ENCODE data around the gene ARID2.

Gene ARID2, protein sequence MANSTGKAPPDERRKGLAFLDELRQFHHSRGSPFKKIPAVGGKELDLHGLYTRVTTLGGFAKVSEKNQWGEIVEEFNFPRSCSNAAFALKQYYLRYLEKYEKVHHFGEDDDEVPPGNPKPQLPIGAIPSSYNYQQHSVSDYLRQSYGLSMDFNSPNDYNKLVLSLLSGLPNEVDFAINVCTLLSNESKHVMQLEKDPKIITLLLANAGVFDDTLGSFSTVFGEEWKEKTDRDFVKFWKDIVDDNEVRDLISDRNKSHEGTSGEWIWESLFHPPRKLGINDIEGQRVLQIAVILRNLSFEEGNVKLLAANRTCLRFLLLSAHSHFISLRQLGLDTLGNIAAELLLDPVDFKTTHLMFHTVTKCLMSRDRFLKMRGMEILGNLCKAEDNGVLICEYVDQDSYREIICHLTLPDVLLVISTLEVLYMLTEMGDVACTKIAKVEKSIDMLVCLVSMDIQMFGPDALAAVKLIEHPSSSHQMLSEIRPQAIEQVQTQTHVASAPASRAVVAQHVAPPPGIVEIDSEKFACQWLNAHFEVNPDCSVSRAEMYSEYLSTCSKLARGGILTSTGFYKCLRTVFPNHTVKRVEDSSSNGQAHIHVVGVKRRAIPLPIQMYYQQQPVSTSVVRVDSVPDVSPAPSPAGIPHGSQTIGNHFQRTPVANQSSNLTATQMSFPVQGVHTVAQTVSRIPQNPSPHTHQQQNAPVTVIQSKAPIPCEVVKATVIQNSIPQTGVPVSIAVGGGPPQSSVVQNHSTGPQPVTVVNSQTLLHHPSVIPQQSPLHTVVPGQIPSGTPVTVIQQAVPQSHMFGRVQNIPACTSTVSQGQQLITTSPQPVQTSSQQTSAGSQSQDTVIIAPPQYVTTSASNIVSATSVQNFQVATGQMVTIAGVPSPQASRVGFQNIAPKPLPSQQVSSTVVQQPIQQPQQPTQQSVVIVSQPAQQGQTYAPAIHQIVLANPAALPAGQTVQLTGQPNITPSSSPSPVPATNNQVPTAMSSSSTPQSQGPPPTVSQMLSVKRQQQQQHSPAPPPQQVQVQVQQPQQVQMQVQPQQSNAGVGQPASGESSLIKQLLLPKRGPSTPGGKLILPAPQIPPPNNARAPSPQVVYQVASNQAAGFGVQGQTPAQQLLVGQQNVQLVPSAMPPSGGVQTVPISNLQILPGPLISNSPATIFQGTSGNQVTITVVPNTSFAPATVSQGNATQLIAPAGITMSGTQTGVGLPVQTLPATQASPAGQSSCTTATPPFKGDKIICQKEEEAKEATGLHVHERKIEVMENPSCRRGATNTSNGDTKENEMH (N-terminal part only)

DNA sequence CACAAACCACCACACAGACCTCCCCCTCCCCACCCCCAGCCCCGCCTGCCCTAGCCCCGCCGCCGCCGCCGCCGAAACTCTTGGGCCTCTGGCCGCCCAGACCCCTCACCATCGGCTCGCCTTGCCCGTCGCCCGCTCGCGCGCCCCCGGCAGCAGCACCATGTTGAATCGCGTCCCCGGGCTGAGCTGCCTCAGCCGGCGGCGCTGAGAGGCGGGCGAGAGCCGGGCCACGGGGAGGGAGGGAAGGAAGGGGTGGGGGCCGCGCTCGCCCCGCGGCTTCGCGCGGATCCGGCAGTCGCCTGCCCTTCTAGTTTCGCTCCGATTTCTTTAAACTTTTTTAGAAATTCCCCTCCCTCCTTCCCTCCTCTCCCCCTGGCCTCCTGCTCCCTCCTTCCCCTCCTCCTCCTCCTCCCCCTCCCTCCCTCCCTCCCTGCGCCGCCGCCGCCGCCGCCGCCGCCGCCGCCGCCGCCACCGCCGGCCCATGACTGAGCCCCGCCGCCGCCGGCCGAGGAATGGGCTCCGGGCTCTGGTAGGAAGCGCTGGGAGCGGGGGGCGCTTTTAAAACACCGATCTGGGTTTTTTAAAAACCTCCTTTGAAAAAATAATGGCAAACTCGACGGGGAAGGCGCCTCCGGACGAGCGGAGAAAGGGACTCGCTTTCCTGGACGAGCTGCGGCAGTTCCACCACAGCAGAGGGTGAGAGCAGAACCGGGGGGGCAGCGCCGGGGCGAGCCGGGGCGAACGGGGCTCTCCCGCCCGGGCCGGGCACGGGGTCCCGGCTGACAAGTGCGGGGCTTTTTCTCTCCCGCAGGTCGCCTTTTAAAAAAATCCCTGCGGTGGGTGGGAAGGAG, at the start of gene ARID2:
Gene ARID2, plus strand, starts transcription at position 474 of the 851 bp plus-strand sequence. Its CDS starts 131 bp downstream, at position 605.
- peak; percentile 43 to 66 for DNase-seq (ENCODE audit: low read depth in 2 of 2)

DNA sequence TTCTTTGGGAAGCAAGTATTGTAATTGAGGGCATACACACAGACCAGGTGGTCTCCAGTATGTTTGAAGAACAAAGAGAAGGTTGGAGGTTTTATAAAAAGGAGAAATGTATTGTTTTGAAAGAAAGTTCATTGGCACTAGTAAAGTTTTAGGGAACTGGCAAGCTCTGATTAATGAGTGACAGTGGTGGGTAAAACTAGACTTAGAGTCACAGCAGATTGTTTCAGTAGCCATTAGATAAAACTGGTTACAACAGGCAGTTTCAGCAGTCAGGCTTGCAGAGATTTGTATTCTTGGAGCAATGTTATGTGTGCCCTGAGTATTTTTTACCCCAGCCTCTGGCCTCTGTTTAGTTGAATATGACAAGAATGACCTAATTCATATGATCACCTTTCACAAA, 49.1 kb upstream of the ARID2 start:
- DNase-seq (ENCODE audit: low read depth in 2 of 2): no peak

DNA sequence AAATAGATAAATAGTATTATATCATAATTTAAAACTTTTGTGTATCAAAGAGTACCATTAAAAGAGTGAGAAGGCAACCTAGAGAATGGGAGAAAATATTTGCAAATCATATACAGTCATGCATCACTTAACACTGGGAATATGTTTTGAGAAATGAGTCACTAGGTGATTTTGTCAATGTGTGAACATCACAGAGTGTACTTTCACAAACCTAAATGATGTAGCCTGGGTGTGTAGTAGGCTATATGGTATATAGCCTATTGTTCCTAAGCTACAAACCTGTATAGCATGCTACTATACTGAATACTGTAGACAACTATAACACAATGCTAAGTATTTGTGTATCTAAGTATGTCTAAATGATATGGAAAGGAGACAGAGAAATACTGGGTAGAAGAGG, 48.0 kb upstream of the ARID2 start:
- no peak for DNase-seq (ENCODE audit: low read depth in 2 of 2)

DNA sequence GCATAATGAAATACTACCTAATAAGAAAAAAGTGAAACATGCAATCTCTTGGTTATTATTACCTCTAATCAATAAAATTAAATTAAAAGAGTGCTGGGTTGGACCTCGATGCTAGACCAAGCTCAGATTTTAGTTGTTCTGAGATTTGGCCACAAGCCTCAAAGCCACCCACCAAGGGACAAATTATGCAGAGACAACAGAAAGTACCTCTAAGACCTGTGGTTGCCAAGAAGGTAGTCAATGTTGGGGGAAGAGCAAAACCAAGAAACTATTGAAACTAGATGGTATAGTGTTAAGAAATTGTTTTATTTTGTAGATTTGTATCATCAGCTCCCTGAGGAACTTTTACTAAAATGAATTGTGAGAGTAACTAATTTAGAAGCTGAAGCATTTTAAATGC, 43.8 kb upstream of the ARID2 start:
- DNase-seq (ENCODE audit: low read depth in 2 of 2): no peak

DNA sequence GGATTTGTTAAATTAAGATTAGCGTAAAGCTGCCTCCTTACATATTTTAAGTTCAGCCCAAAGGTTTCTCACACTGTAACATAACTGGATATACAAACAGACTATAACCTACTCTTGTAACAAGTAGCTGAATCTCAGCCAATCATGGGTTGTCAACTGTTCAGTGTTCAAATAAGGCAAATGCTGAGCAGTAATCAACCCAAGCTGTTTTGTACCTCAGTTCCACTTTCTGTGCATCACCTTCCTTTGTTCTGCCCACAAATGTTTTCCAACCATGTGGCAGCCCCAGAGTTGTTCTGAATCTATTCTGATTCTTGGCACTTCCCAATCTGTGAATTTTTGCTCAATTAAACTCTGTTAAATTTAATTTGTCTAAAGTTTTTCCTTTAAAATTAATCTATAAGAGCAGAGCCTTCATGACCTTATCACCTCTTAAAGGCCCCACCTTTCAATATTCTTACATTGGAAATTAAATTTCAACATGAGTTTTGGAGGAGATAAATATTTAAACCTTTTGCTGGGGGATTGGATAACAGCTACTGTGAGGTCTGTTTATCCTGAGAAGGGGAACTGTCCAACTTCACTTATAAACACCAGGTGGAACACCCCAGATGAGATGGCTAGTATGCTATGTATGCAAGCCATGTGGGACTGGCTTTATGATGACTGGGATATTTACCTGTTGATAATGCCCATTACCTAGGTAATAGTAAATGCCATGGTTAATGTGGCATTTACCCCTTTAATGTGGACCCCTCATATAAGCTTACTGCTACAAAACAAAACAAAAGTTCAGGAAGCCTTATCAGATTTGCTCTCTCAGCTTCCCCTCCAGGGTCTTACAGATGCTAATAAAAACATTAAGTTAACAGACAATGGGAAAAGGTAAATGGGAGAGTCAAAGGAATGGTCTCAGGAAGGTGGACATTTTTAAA, 42.2 kb upstream of the ARID2 start:
- DNase-seq (ENCODE audit: low read depth in 2 of 2): no peak

DNA sequence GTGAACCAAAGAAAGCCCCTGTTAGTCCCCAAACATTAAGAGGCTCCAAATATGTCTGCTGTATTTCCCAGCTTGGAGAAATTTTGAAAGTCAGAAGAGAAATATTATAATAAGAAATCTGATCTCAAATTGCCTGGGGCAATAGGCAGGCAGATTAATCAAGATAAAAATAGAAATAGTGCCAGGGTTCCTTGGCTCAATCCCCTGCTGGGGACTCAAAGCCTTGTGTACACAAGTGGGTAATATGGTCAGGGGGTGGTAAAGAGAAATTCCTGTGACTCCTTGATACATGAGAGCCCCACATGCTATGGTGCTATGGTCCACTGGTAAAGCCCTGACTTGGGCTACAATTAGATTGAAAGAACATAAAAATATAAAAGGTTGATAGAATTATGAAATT, 41.3 kb upstream of the ARID2 start:
- DNase-seq (ENCODE audit: low read depth in 2 of 2): no peak

DNA sequence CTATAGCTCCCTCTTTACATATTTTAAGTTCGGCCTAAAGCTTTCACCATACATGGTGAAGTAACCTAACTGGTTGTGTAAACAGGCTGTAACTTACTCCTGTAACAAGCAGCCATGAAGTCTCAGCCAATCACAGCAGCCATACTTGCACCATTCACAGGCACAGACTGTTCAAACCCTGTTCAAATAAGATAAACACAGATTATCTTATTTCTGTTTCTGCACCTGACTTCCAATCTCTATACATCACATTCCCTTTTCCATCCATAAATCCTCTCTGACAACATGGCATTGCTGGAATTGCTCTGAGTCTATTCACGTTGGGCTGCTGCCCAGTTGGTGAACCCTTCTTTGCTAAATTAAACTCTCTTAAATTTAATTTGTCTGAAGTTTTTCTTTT, 34.5 kb upstream of the ARID2 start:
- no peak for DNase-seq (ENCODE audit: low read depth in 2 of 2)

DNA sequence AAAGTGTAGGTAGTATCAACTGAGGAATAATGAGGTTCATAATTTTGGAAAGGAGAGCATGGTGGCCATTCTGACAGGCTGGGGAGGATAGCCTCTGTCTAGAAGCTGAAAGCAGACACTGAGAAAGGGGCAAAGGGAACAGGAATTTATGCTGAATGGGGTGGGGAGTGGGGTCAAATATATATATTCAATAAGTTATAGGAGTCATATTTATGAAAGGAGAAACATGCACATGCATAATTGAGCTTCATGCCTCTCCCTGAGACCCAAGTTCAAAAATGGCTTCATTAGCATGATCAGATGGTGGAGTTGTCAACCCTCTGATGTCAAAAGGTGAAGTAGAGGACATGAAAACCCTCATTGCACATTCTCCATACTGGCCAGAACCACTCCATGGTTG, 33.9 kb upstream of the ARID2 start:
- DNase-seq (ENCODE audit: low read depth in 2 of 2): no peak

DNA sequence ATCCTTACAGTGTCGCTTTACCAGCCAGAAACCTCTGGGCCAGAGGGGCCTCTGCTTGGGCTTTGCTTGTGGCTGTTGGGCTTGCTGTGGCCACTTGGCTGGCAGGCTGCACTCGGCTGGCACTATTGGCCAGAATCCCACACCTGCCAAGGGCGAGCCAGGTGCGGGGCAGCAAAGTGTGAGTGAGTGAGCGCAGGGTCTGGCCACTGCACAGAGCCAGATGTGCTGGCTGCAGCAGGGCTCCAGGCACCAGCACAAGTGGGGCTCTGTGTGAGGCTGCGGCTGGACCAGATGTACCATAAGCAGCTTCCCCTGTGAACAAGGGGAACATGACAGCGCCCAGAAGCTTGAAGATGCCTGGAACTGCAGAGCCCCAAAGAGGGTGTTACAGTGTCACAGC, 33.5 kb upstream of the ARID2 start:
- no peak for DNase-seq (ENCODE audit: low read depth in 2 of 2)

DNA sequence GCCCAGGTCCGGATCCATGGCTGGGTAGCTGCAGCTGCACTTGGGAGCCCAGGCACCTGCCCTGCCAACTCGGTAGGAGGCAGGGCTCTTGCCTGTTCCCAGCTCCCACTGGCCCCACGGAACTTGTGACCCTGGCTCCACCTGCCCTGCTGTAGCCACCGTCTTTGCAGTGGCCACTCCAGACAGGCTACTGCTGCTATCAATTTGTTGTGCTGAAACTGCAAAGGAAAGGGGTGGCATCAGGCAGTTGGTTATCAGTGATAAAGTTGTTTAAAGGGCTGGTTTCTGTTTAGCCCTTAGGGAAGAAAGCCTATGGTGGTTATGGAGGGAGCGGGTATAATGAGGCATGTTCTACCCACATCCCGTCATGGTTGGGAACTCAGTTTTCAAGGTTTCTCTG, 32.1 kb upstream of the ARID2 start:
- no peak for DNase-seq (ENCODE audit: low read depth in 2 of 2)

DNA sequence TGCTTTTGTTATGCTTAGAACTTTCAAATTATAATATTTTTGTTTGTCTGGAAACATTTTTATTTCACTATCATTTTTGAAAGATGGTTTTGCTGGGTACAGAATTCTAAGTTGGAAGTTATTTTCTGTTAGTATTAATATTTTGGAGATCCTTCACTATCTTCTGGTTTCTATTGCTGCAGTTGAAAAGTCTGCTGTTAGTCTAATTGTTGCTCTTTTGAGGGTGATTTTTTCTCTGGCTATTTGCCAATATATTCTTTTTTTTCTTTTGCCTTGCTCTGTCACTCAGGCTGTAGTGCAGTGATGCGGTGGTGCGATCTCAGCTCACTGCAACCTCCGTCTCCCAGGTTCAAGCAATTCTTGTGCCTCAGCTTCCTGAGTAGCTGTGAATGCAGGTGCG, 28.2 kb upstream of the ARID2 start:
- DNase-seq (ENCODE audit: low read depth in 2 of 2): no peak

DNA sequence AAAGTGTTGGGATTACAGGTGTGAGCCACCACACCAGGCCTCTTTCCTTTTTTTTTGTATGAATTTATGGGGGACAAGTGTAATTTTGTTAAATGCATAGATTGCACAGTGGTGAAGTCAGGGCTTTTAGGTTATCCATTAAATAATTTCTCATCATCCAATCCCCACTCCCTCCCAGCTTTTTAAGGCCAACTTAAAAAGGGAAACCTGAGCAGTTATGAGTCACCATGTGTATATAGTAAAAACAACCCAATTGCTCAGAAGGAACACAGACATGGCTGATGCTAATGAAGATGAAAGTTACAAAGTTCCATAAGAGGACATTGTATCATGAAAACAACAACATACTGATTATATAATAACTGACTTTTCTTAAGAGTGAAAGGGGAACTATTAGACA, 25.6 kb upstream of the ARID2 start:
- no peak for DNase-seq (ENCODE audit: low read depth in 2 of 2)

DNA sequence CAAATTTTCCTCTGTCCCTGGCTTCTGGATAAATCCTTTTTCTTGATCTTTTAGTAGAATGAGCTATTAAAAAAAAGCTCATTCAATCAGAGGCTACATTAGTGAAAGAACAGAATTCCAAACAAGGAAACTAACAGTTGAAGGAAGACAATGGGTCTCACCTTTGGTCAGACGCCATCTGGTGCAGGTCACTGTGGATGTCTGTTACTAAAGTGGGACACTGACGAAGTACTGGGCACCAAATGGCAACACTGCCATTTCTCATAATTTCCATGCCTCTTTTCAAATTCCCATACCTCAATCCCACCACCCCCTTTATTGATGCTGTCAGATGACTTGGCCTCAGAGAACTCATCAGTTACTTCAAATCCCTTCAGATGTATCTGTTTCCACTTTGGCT, 24.5 kb upstream of the ARID2 start:
- DNase-seq (ENCODE audit: low read depth in 2 of 2): no peak

DNA sequence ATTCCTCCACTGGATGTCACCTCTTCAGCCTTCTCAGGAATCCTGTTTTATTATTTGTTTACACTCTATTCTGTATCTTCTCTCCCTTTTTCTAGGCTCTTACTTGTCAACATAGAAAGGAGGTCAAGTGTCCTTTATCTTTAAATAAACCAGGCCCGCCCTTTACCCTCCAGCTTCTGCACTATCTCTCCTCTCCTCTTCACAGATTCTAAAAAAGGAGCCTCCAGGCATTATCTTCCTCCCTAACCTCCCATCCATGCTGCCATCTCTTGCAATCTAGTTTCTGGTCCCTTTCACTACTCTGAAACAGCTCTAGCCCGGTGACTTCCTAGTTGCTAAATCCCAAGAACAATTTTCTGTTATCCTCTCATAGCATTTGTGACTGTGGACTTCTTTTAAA, 24.1 kb upstream of the ARID2 start:
- DNase-seq (ENCODE audit: low read depth in 2 of 2): no peak

DNA sequence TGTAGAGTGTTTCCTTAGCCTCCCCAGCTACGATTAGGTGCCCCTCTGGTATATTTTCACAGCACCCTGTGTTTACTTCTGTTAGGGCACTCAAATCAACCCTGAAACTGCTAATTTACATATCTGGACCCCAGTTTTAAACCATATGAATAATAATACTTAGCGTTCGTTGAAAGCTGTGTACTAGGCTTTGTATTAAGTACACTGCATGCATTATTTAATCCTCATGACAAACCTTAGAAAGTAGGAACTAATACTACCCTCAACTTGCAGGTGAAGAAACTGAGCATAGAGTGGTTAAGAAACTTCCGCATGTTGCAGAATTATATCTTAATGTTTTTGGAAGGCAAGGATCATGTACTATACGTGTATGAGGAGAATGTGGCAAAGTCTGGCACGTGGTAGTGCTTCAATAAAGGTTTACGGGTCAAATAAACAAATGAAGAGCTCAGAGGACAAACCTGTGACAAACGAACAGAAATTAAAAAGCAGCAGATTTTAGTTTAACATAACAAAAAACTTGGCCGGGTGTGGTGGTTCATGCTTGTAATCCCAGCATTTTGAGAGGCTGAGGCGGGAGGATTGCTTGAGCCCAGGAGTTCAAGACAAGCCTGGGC, 22.2 kb upstream of the ARID2 start:
- no peak for DNase-seq (ENCODE audit: low read depth in 2 of 2)

DNA sequence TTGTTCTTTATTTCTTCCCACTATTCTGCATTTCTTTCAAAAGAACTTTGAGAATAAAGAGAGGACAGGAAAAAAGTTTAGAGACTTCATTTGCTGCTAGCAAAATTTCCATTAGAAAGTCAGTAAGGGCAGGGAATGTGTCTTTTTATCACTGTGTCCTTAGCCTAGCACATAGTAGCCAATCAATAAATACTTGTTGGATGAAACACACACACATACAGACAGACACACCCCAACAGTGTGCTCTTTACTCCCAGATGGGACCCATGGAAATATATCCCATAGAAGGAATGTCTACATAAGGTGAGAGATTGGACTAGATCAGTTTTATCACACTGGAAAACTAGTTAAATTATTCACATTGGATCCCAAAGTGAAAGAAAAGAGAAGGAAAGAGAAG, 21.1 kb upstream of the ARID2 start:
- no peak for DNase-seq (ENCODE audit: low read depth in 2 of 2)

DNA sequence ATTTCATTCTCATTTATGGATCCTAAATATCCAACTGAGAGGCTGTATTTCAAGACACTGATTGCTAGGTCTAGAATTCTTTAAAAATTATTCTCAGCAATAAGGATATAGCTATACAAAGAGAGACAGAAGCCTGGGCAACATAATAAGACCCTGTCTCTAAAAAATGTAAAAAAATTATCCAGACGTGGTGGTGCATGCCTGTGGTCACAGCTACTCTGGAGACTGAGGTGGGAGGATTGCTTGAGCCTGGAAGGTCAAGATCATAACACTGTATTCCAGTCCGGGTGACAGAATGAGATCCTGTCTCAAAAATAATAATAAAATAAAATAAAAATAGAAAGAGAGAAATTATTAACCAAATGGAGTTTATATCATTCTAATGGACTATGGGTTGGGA, 20.6 kb upstream of the ARID2 start:
- no peak for DNase-seq (ENCODE audit: low read depth in 2 of 2)

DNA sequence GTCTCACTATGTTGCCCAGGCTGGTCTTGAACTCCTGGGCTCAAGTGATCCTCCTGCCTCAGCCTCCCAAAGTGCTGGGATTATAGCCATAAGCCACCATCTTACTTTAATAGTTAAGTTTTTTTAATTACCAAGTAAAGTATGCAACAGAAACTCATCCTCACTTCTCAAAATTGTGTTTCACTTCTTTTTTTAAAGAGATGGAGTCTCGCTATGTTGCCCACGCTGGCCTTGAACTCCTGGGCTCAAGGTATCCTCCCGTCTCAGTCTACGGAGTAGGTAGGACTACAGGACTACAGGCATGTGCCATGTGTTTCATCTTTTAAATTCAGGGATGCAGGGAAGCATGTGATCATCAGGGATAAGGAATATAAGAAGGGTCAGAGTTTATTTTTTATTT, 17.2 kb upstream of the ARID2 start:
- DNase-seq (ENCODE audit: low read depth in 2 of 2): no peak

DNA sequence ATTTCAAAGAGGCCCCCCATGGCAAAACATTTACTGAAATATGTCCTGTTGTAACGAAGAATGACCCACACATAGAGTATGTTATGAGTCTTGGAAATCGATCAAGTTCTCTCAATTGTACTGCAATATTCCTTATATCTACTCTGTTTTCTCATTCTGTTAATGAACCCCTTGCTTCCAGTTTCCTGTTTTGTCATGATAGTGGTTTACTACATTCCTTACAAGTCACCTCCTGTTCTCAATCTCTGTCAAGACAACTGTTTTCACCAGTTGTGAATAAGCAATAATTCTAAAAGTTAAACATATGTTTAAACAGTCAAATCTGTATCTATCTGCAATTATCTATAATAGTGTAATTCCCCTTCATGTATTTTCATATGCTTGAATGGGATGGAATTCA, 16.4 kb upstream of the ARID2 start:
- DNase-seq (ENCODE audit: low read depth in 2 of 2): no peak

DNA sequence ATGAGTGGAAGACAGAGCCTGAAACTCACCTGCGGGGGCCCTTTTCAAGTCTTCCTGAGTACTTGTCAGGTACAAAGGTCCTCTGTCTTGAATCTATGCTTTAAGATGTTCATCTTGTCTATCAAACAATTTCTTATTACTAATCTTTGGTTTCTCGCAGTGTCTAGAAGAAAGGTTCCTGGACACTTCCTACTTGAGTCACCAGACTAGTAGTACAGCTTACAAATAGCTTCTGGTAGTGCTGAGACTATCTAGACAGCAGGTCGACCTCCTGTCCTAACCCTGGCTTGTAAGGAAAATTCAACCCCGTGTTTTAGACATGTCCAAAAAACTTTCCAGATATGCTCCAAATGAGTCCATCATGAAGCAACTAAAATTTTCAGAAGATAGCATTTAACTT, 11.2 kb upstream of the ARID2 start:
- DNase-seq (ENCODE audit: low read depth in 2 of 2): no peak
